ENCODE results near the gene CFAP44. TPM values are rescaled to one million over a fixed set of nuclear protein-coding genes. Genes with fewer than 3 reads are reported as not detected.
"Not testable (repeated sequence)": the region's sequence is repeated elsewhere in the genome, so short reads cannot be mapped to it uniquely, and the experiment has no call there.

The CFAP44 gene
- 3.2 and 5.2 TPM in 2 replicates for total RNA-seq

- no peak for DNase-seq (ENCODE audit: extremely low read depth, low read depth, low spot score)
These were observed at the start of gene CFAP44 for GRCh38 chr3:113441051-113441770. Gene CFAP44 (minus strand): TSS chr3:113441493. CDS start chr3:113433664, 7,829 bp downstream.

- no peak for DNase-seq (ENCODE audit: extremely low read depth, low read depth, low spot score)
These were observed 43.9 kb upstream of the CFAP44 start for GRCh38 chr3:113485161-113485609.

GRCh38 chr3:113468539-113468938 lies 27.2 kb upstream of the CFAP44 start:
- DNase-seq (ENCODE audit: extremely low read depth, low read depth, low spot score): no peak

- no peak for DNase-seq (ENCODE audit: extremely low read depth, low read depth, low spot score)
These were observed 20.2 kb upstream of the CFAP44 start for GRCh38 chr3:113461488-113461887.

- not testable (repeated sequence) for DNase-seq (ENCODE audit: extremely low read depth, low read depth, low spot score)
These were observed 17.3 kb upstream of the CFAP44 start for GRCh38 chr3:113458554-113458953.

GRCh38 chr3:113455446-113455845 lies 14.2 kb upstream of the CFAP44 start:
- no peak for DNase-seq (ENCODE audit: extremely low read depth, low read depth, low spot score)

- no peak for DNase-seq (ENCODE audit: extremely low read depth, low read depth, low spot score)
These were observed 13.3 kb upstream of the CFAP44 start for GRCh38 chr3:113454630-113455029.

- no peak for DNase-seq (ENCODE audit: extremely low read depth, low read depth, low spot score)
These were observed 12.8 kb upstream of the CFAP44 start for GRCh38 chr3:113454057-113454456.

GRCh38 chr3:113450911-113451310 lies 9.6 kb upstream of the CFAP44 start:
- DNase-seq (ENCODE audit: extremely low read depth, low read depth, low spot score): no peak

GRCh38 chr3:113439606-113440005 lies 1.7 kb downstream of the CFAP44 start:
- no peak for DNase-seq (ENCODE audit: extremely low read depth, low read depth, low spot score)

GRCh38 chr3:113438224-113438623 lies 3.1 kb downstream of the CFAP44 start:
- no peak for DNase-seq (ENCODE audit: extremely low read depth, low read depth, low spot score)

- DNase-seq (ENCODE audit: extremely low read depth, low read depth, low spot score): no peak
These were observed 3.9 kb downstream of the CFAP44 start for GRCh38 chr3:113437411-113437810.

GRCh38 chr3:113436809-113437208 lies 4.5 kb downstream of the CFAP44 start:
- DNase-seq (ENCODE audit: extremely low read depth, low read depth, low spot score): no peak

GRCh38 chr3:113431811-113432210 lies 9.5 kb downstream of the CFAP44 start:
- DNase-seq (ENCODE audit: extremely low read depth, low read depth, low spot score): no peak

- no peak for DNase-seq (ENCODE audit: extremely low read depth, low read depth, low spot score)
These were observed 12.7 kb downstream of the CFAP44 start for GRCh38 chr3:113428581-113428980.

- DNase-seq (ENCODE audit: extremely low read depth, low read depth, low spot score): no peak
These were observed 17.6 kb downstream of the CFAP44 start for GRCh38 chr3:113423699-113424098.

- no peak for DNase-seq (ENCODE audit: extremely low read depth, low read depth, low spot score)
These were observed 20.2 kb downstream of the CFAP44 start for GRCh38 chr3:113421082-113421481.

- no peak for DNase-seq (ENCODE audit: extremely low read depth, low read depth, low spot score)
These were observed 31.6 kb downstream of the CFAP44 start for GRCh38 chr3:113409676-113410075.

- peak; percentile 20 for DNase-seq (ENCODE audit: extremely low read depth, low read depth, low spot score)
These were observed 36.1 kb downstream of the CFAP44 start for GRCh38 chr3:113405180-113405579.

GRCh38 chr3:113404637-113405036 lies 36.7 kb downstream of the CFAP44 start:
- no peak for DNase-seq (ENCODE audit: extremely low read depth, low read depth, low spot score)

All from glomerular endothelial cell (primary cell).